HG02943 (cell line): ENCODE data around the gene SPG11.
"Not testable (repeated sequence)": the region's sequence is repeated elsewhere in the genome, so short reads cannot be mapped to it uniquely, and the experiment has no call there.

ENCODE experiments used
- ATAC-seq: cut with Tn5 transposase; IDR thresholded peaks from one replicate; pipeline ENCODE4 v1.9.1; 2021; ENCODE audit warnings: mild to moderate bottlenecking, low read depth, moderate library complexity; ENCODE audit not compliant: unreplicated experiment

SPG11 gene

DNA sequence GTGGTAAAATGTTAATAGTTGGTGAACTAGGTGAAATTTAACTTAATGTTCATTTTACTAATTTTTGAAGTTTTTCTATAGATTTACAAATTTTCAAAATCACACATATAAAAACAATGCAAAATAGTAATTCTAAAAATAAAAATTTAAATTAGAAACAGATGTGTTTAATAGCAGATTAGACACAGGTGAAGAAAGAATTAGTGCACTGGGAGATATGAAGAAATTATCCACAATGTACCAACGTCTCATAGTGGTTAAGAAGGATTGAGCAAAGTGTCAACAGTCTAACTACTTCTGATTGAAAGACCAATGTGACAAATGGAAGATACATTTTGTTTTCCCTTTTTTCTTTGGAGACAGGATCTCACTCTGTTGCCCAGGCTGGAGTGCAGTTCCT, 26.5 kb downstream of the SPG11 start:
- ATAC-seq = no peak

DNA sequence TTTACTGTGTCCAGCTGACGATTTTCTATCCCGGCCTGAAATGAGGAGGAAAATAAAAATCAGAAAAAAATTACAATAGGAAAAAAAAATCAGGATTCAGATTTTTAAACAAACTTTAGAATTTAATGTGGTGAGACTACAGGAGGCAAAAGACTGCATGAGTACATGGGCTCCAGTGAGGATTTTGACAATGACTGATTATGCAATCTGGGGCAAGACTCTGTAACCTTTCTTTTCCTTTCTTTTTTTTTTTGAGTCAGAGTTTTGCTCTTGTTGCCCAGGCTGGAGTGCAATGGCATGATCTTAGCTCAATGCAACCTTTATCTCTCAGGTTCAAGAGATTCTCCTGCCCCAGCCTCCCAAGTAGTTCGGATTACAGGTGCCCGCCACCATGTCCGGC, 29.9 kb downstream of the SPG11 start:
- ATAC-seq = no peak

DNA sequence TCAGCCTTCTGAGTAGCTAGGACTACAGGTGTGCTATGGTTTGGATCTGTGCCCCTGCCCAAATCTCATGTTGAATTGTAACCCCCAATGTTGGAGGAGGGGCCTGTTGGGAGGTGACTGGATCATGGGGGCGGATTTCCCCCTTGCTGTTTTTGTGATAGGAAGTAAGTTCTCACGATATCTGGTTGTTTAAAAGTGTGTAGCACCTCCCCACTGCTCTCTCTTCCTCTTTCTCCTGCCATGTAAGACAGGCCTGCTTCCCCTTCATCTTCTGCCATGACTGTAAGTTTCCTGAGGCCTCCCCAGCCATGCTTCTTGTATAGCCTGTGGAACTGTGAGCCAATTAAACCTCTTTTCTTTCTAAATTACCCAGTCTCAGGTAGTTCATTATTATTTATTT, 38.2 kb downstream of the SPG11 start:
- ATAC-seq = not testable (repeated sequence)

DNA sequence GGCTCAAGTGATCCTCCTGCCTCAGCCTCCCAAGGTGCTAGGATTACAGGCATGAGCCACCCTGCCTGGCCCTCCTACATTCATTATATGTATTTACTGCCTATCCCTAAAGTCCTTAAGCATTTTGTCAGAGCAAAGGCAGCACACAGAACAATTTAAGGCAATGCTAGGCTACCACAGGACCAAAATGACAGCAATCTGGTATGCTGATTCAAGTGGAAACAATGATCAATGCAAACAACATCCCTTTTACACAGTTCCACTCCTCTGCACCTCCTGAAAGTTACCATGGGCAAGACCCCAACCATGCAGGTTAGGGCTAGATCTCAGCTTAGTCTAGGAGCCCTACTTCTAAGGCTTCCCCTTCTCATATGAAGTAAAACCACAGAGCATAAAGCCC, 40.3 kb downstream of the SPG11 start:
- no peak for ATAC-seq

DNA sequence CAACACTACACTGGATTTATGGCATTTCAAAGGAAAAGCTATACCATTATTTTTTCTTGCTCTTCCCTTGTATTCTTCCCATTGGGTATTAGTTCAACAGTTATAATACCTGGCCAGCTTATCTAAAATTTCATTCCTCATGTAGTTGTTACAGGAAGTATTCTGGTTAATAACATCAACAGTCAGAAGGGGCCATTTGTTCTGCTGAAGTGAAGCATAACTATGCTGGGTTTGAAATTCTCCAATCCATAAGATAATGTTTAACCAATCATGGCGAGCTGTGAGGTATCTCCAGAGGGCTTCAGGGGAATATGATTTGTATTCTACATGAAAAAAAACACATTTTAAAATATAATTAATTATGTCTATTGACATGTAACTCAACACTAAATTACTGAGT, 43.4 kb downstream of the SPG11 start:
- no peak for ATAC-seq

DNA sequence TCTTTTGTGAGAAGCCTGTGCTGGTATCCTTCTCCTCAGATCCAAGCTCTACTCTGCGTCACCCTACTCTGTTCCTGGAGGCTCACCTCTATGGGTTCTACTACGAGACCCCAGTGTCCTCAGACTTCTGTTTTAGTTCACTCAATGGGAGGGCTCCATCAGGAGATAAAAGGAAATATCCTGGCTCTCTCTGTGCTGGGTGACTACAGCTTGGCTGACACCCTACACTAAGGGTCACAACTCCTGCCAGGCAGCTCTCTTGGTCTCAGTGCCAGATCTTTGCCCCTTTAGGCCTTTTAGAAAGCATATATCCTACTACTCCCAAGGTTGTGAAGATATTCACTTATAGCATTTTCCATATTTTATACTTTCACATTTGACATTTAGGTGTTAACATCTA, 46.5 kb downstream of the SPG11 start:
- no peak for ATAC-seq

DNA sequence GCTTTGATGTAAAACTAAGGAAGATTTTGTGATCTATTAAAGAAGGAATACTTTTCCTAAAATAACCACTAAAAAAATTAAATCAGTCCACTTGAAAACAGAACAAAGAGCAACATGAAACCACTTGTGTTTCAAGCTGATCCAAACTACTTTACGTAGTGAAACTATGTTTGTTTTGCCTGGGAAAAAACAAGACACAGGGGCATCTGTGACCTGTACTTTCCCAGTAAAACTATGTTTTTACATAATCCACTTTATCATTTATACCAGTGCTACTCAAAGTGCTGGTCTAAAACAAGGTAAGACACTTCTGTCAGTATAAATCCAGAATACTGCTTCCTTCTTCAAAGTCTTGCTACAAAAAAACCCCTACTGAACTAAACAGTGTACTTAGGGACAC, 56.7 kb downstream of the SPG11 start:
- no peak for ATAC-seq

DNA sequence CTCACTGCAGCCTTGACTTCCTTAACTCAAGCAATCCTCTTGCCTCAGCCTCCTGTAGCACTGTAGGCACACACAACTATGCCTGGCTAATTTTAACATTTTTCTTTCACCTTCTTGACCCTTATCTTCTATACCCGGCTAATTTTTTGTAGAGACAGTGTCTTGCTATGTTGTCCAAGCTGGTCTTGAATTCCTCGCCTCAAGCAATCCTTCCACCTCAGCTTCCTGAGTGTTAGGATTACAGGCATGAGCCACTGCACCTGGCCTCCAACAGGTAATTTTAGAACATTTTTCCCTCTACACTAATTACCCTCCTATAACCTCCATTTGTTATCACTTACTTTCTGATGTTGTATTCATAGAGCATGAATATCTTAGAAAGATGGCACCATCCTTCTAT, 60.3 kb downstream of the SPG11 start:
- no peak for ATAC-seq

DNA sequence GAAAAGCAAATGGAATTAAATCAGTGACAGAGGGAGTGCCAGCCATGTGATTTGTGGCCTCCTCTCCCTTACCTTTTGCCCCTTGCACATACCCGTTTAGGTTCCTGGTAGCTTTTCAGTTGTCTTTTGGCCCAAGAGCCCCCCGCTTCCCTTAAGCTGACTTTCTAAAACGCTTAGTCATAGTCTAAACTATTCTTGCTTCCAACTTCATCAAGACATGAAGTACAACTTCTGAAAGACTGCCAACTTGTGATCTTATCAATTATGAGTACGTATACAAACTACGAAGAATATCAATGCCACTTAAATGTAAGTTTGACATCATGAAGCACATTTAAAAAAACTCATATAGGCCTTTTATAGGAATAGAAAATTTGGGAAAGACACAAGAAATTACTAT, 64.6 kb downstream of the SPG11 start:
- no peak for ATAC-seq

DNA sequence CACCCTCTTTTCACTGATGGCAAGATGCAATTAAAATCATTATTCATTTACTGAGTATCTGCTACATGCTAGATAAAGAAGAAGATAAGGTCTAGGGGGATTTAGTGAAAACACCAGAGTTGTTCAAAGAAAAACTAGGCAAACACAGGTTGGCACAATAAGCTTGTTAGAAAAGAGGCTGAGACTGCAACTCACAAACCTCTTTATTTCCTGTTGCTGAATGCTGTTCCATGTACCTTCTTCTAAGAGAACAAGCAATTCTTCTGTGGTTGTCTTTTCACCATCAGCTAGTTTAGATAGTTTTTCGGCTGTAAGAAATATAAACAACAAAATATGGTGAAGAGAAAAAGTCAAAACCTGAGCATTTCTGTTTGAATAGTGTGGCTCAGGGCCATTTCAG, 65.4 kb downstream of the SPG11 start:
- ATAC-seq = no peak

DNA sequence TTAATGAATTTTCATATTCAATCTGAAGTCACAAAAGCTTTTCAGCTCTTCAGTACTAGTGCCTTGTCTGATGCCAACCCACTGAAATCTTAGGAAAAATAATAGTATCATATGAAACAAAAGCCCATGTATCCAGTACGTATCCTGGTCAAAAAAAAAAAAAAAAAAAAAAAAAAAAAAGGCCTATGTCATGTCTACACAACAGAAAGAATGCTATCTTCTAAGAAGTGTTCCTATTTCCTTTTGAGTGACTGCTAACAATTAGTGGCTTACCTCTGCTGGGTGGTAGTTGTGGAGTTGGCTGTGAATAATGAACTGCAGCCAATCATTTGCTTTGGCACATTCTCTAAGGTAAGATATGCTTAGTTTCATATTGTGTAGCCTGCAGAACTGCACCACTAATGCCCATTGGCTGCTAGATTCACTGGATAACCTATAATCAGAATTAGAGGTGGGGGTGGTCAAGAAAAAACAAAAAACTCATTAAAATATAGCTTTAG, 66.9 kb downstream of the SPG11 start:
- ATAC-seq = no peak

DNA sequence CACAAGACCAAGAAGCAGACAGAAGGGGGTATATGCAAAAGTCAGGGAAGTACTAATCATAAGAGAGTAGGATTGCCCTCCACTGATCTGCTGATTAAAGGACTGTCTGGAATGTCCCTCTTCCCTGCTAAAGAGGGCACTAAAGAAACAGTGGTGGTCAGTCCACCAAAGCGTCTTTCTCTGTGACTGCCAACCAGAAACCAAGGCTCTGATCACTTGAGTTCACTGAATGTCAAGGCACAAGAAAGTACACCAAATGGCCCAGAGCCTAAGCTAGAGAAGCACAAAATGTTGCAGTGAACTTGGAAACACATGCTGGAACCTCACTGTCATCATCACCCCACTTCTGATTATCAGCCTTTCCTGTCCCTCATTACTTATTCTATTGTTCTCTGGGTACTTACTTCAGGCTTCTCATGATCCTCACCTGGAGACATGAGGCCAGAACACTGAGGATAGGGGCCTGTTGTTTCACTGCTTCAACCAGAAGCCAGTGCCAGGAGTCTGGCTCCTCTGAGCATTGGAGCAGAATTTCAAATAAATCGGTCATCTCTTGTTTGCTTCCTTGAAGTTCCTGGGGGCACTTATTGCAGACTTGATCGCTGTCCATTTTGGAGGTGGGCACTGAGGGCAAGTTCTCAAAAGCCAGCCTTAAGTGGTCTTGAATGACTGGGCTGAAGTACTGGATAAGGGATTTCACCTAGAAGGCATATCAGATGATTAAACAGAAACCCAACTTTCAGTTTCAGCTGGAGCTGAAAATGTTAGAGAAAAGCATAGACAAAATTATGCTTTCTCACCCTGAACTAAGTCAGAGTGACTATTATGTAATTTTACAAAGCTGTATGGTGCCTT, 67.6 kb downstream of the SPG11 start:
- ATAC-seq = no peak

DNA sequence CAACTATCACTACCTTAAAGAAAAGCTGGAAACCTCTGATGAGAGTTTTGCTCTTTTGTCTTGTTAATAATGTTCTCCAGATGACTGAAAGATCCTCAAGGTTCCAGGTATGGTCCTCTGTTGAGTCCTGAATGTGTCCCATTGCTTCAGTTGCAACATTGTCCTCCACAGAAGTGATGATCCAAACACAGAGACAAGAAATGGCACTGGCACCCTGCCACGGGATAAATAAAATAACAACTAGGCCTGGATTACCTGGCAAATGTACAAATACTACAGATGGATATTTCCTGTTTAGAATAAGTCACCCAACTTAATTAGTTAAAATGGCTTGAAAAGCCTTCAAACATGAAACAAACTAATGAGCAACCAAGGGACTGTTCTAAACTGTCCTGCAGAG, 68.2 kb downstream of the SPG11 start:
- ATAC-seq = no peak

DNA sequence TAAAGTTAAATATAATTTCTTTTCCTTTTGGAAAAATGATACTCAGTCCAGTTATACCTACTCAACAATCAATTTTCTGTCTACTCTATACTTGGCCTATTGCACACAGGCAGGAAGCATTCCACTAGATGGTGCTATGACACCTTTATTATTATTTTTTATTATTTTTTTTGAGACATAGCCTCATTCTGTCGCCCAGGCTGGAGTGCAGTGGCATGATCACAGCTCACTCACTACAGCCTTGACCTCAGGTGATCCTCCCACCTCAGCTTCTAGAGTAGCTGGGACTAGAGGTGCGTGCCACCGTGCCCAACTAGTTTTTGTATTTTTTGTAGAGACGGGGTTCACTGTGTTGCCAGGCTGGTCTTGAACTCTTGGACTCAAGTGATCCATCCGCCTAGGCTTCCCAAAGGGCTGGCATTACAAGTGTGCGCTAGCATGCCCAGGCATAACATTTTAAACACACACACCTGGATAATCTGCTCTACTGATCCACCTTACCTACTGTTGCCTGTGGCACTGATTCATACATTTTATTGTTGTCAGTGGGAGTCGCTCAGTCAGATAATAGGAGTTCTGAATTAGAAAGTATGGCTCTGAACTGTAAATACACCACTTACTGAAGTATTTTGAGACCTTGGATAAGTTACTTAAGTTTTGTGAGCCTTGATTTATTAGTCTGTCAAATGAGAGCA, 70.3 kb downstream of the SPG11 start:
- ATAC-seq = no peak

DNA sequence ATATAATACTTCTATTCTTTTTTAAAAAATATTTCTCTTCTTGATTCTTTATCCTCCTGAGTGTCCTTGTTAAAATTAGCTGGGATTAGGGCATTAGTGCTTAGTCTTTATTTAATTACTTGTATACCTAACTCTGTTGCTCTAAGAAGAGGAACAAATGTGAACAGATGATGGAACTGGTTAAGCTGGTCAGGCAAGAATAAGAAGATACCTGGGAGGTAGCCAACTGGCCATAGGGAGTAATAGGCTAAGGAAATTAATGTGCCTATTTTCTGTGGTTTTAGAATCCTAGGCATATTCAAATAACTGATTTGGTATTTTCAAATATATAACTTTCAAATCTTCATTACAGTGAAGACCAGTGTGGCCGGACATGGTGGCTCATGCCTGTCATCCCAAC, 72.1 kb downstream of the SPG11 start:
- no peak for ATAC-seq

DNA sequence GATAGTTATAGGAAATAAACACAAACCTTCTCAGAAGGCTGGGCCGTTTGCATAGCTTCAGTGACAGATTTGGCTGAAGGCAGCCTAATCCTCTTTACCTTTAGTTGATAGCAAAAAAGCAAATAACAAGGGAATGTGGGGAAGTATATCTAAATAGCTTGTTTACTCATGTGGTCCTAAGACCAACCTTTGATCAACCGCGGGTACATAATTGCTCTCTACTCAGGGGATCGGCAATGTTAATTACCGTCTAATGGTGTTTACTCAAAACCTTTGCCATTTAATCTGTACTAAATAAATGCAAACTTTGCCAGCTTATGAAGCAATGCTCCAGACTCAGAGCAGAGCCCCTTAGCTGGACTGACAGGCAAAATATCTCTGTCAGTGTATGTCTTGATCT, 74.9 kb downstream of the SPG11 start:
- ATAC-seq = no peak

DNA sequence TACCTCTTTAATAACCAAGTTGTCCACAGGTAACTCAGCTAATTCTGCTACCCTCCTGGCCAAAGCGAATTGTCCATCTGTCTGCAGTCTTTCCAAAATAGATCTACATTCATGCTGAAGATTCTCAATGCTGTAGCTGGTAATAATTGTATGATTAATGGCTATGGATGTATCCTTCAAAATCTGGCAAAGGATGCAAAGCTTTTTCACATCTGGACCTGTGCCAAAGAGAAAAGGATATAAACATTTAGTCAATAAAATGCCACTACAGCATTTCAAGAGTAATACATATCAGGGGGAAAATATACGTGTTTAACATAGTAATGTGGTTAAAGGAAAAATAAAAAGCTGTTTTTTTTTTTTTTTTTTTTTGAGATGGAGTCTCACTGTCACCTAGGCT, 77.8 kb downstream of the SPG11 start:
- ATAC-seq = no peak

DNA sequence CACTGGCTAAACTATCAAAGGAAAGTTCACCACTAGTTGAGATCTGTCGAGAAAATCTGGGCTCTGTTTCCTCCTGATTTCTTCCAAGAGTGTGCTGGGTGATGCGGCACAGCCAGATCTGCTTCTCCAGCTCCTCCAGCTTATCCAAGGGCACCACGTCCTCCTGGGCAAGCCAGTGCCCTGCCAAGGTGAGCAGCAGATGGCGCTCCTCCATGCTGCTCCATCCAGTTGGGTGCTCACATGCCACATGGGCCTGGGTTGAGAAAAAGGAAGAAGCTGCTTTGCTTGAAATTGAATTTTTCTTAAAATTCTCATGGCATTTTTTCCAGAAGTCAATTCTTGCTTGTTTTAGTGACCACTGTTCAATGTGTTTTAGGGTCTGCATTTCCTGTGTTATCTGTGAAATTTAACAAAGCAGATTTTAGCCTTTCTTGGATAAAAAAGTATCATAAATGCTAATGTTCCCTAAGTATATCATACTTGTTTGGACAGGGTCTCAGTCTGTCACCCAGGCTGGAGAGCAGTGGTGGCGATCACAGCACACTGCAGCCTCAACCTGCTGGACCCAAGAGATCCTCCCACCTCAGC, 79.2 kb downstream of the SPG11 start:
- no peak for ATAC-seq

DNA sequence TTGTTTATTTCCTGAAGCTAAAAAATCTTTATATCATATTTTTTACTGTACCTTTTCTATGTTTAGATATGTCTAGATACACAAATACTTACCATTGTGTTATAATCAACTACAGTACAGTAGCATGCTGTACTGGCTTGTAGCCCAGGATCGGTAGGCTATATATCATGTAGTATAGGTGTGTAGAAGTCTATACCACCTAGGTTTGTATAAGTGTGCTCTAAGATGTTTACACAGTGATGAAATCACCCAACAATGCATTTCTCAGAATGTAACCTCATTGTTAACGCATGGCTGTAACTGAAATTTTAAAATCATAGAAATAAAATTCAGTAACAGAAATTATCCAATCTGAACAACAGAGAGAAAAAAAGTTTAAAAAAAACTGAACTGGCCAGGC, 83.4 kb downstream of the SPG11 start:
- ATAC-seq = no peak

DNA sequence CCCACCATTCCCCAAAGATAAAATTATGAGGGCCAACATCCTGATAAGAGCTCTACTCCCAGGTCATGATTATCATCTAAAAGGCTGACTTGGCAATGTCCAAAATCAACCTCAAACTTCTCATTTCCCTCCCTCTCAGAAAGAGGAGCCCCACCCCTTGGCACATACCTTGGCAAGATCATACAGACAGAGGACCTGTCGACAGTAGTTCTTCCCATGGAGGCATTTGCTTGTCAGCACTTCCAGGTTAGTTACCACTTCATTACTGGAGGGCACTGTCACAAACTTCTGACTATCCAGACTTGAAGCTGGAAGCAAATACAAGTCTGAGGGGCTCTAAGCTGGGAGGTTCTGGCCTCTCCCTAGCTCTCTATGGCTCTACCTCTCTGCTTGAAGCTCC, 88.7 kb downstream of the SPG11 start:
- no peak for ATAC-seq

DNA sequence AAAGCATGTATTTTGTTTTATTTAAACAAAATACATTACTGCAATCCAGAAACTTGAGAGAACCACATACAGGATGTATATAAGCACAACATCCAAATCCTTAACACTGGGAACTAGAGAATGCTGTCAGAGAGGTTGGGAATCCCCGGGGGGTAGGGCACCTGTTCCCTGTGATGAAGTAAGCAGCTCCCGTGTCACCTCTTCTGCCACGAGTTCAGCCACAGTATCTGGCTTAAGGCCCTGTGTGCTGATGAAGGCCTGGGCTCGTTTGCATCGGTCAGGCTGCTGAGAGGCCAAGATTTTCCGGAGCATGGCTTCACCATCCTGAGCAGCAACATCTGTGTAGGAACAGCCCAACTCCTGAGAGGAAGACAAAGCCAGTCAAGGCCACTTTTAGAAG, 90.1 kb downstream of the SPG11 start:
- no peak for ATAC-seq

DNA sequence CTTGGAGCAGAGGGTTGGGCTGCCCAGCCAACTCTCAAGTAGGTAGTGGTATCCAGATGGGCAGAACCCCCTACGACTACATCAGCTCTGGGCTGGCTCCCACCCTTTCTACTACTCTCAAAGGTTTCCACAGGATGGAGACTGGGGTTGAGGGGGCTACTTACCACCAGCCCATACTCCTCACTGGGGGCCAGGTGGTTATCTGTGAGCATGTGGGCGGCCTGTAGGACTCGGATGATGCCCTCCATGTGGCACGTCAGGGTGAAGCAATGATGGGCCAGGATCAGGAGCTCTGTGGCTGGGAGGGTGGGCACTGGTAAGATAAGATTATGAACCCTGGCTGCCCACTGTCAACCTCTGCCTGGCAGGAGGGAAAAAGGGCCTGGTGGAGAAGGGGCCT, 93.1 kb downstream of the SPG11 start:
- no peak for ATAC-seq
